A549 (cell line): Measurements from ENCODE around the gene HOXB3. TPM values are rescaled to one million over a fixed set of nuclear protein-coding genes. Genes with fewer than 3 reads are reported as not detected.

Experiments used
- ATAC-seq, 2 experiments: fragments of 200-7000 bp in 1 of 2; fragments of >200 bp in 1 of 2; cut with Nextera tagmentation in 1 of 2; cut with Tn5 transposase in 1 of 2; 3 replicates each; pipeline versions ENCODE4 v1.8.0 to v1.9.1; 2018 to 2020; ENCODE audit warnings: mild to moderate bottlenecking in 1 of 2, moderate library complexity in 1 of 2
- CTCF ChIA-PET: fragments of 300-600 bp; sonication (Branson Sonifier 250); formaldehyde crosslinking; extraction: SDS; loops from one replicate; lab custom pipeline; 2021; ENCODE audit warnings: antibody characterized with exemption, inconsistent platforms; lab: Yijun Ruan, JAX
- POLR2A ChIA-PET: fragments of 350-600 bp; formaldehyde crosslinking; extraction: SDS; loops from one replicate; lab custom pipeline; 2021; ENCODE audit warnings: antibody characterized with exemption, inconsistent platforms; lab: Yijun Ruan, JAX
- DNase-seq, 2 experiments: peaks; one replicate each; pipeline versions ENCODE4 v3.0.0 to v3.0.0-alpha.2; 2011 to 2016; ENCODE audit warnings: low read depth in 1 of 2, low spot score in 1 of 2
- FAIRE-seq: peaks from 2 replicates; lab custom pipeline; 2011; peaks lifted over from hg19 to GRCh38; lab: Jason Lieb, UNC
- H3K27ac ChIP-seq, 2 experiments: fragments of >200 bp; sonication (Bioruptor Twin); formaldehyde crosslinking; 3 replicates each; pipeline ENCODE4 v1.5.1; 2016 to 2017
- H3K4me1 ChIP-seq: fragments of >200 bp; sonication (Bioruptor Twin); formaldehyde crosslinking; 3 replicates; pipeline ENCODE4 v1.6.1; 2016
- H3K4me2 ChIP-seq: fragments of >200 bp; sonication (Bioruptor Twin); formaldehyde crosslinking; 3 replicates; pipeline ENCODE4 v1.6.1; 2016
- H3K4me3 ChIP-seq: fragments of >200 bp; sonication (Bioruptor Twin); formaldehyde crosslinking; 3 replicates; pipeline ENCODE4 v1.5.1; 2016
- H3K9me3 ChIP-seq: fragments of >200 bp; sonication (Bioruptor Twin); formaldehyde crosslinking; 3 replicates; pipeline ENCODE4 v1.6.1; 2016
- CBX8 ChIP-seq: fragments of 200-600 bp; sonication (generic); IDR thresholded peaks from 2 replicates; pipeline ENCODE4 v1.6.1; 2016
- CEBPB ChIP-seq, 2 experiments: fragments of >200 bp in 1 of 2; sonication (Bioruptor Twin) in 1 of 2; formaldehyde crosslinking in 1 of 2; IDR thresholded peaks; 2 replicates each; pipeline ENCODE4 v1.6.1; 2012 to 2016
- EP300 ChIP-seq, 2 experiments: fragments of >200 bp; sonication (Bioruptor Twin); formaldehyde crosslinking; IDR thresholded peaks; 2 replicates in 1 of 2; 3 replicates in 1 of 2; pipeline ENCODE4 v1.6.1; 2016 to 2017
- ESRRA ChIP-seq: fragments of 150-350 bp; IDR thresholded peaks from 2 replicates; pipeline ENCODE4 v1.6.1; 2014; ENCODE audit warnings: mild to moderate bottlenecking, low read length, borderline replicate concordance
- FOSL2 ChIP-seq, 2 experiments: fragments of 450-650 bp in 1 of 2; fragments of >200 bp in 1 of 2; sonication (Bioruptor Twin) in 1 of 2; formaldehyde crosslinking; IDR thresholded peaks; 2 replicates each; pipeline versions ENCODE4 v1.5.0 to v1.6.1; 2016 to 2020; ENCODE audit warnings: mild to moderate bottlenecking in 1 of 2, moderate library complexity in 1 of 2
- HDAC2 ChIP-seq: fragments of 200-600 bp; sonication (generic); IDR thresholded peaks from 2 replicates; pipeline ENCODE4 v1.6.1; 2016
- HEYL ChIP-seq: fragments of 250-450 bp; sonication (Bioruptor Pico); IDR thresholded peaks from 2 replicates; pipeline ENCODE4 v1.8.0; 2021; ENCODE audit warnings: mild to moderate bottlenecking, moderate library complexity
- HOXA7 ChIP-seq: fragments of 250-450 bp; sonication (Bioruptor Pico); IDR thresholded peaks from 2 replicates; pipeline ENCODE4 v1.5.0; 2020; ENCODE audit warnings: mild to moderate bottlenecking, moderate library complexity
- HOXB5 ChIP-seq: fragments of 250-450 bp; sonication (Bioruptor Pico); IDR thresholded peaks from 2 replicates; pipeline ENCODE4 v1.5.0; 2020; ENCODE audit warnings: mild to moderate bottlenecking, moderate library complexity
- JUN ChIP-seq, 2 experiments: fragments of >200 bp; sonication (Bioruptor Twin); formaldehyde crosslinking; IDR thresholded peaks; 2 replicates in 1 of 2; 3 replicates in 1 of 2; pipeline ENCODE4 v1.6.1; 2016 to 2017
- JUNB ChIP-seq: fragments of >200 bp; sonication (Bioruptor Twin); formaldehyde crosslinking; IDR thresholded peaks from 2 replicates; pipeline ENCODE4 v1.6.1; 2016
- KDM1A ChIP-seq: fragments of 200-600 bp; sonication (generic); IDR thresholded peaks from 2 replicates; pipeline ENCODE4 v1.6.1; 2016; ENCODE audit warnings: low read depth, mild to moderate bottlenecking
- NPAS2 ChIP-seq: fragments of 250-450 bp; sonication (Bioruptor Pico); IDR thresholded peaks from 2 replicates; pipeline ENCODE4 v1.8.0; 2022; ENCODE audit warnings: mild to moderate bottlenecking, moderate library complexity, borderline replicate concordance
- NR3C1 ChIP-seq: fragments of >200 bp; sonication (Bioruptor Twin); formaldehyde crosslinking; IDR thresholded peaks from 3 replicates; pipeline ENCODE4 v1.6.1; 2017
- PHF8 ChIP-seq: fragments of 200-600 bp; sonication (generic); IDR thresholded peaks from 2 replicates; pipeline ENCODE4 v1.6.1; 2016; ENCODE audit warnings: low read depth, mild to moderate bottlenecking, antibody characterized with exemption, moderate library complexity, borderline replicate concordance
- POLR2A ChIP-seq: IDR thresholded peaks from 2 replicates; pipeline ENCODE4 v1.6.1; 2012; ENCODE audit warnings: mild to moderate bottlenecking, low read length
- RARB ChIP-seq: fragments of 250-450 bp; sonication (Bioruptor Pico); IDR thresholded peaks from 2 replicates; pipeline ENCODE4 v1.8.0; 2021; ENCODE audit warnings: mild to moderate bottlenecking, moderate library complexity
- RFX5 ChIP-seq: fragments of 450-650 bp; IDR thresholded peaks from 2 replicates; pipeline ENCODE4 v1.7.1; 2014; ENCODE audit warnings: antibody characterized with exemption, mild to moderate bottlenecking, moderate library complexity
- SMC3 ChIP-seq: fragments of >200 bp; sonication (Bioruptor Twin); formaldehyde crosslinking; IDR thresholded peaks from 3 replicates; pipeline ENCODE4 v1.6.1; 2018; ENCODE audit warnings: inconsistent platforms
- SREBF2 ChIP-seq: fragments of 450-650 bp; IDR thresholded peaks from 2 replicates; pipeline ENCODE4 v1.6.1; 2014; ENCODE audit warnings: mild to moderate bottlenecking, moderate library complexity
- TP53 ChIP-seq: fragments of 250-450 bp; sonication (Bioruptor Pico); IDR thresholded peaks from 2 replicates; pipeline ENCODE4 v1.5.0; 2021; ENCODE audit warnings: mild to moderate bottlenecking, moderate library complexity
- ZNF302 ChIP-seq: fragments of 250-450 bp; sonication (Bioruptor Pico); IDR thresholded peaks from 2 replicates; pipeline ENCODE4 v1.9.0; 2021; ENCODE audit warnings: inconsistent platforms, mild to moderate bottlenecking, moderate library complexity
- ZSCAN20 ChIP-seq: fragments of 250-450 bp; sonication (Bioruptor Pico); IDR thresholded peaks from 2 replicates; pipeline ENCODE4 v1.8.0; 2022; ENCODE audit warnings: mild to moderate bottlenecking, moderate library complexity
- WGBS: methylation state at CpG from one replicate; pipeline ENCODE4 v1.1.6; 2017; ENCODE audit errors: missing lambda C conversion rate; 5-methylcytosine and 5-hydroxymethylcytosine counted together
- polyA plus RNA-seq, 4 experiments: library from polyadenylated mRNA; depleted of rRNA in 3 of 4; stranded (reverse); fragments of >200 nt; fragmentation: RNase III in 1 of 4; extraction: RNeasy Plus Mini Kit Qiagen cat#74134 plus additional on column Dnase treatment in 1 of 4; gene quantifications; 2 replicates in 3 of 4; 3 replicates in 1 of 4; pipeline ENCODE4 v1.2.3, GENCODE V29; 2011 to 2017
- TF ChIP-seq, protein P1 (sequence below): IDR thresholded peaks from 2 replicates; pipeline ENCODE4 v1.6.1; 2012
- TF ChIP-seq, protein P2 (sequence below): fragments of 250-450 bp; sonication (Bioruptor Pico); IDR thresholded peaks from 2 replicates; pipeline ENCODE4 v1.5.0; 2020; ENCODE audit warnings: low read depth, mild to moderate bottlenecking, moderate library complexity
- TF ChIP-seq, protein P3 (sequence below): fragments of >200 bp; sonication (Bioruptor Twin); formaldehyde crosslinking; IDR thresholded peaks from 3 replicates; pipeline ENCODE4 v1.5.1; 2016

The HOXB3 gene
- polyA plus RNA-seq, 2 of the 4 experiments (the other 2 are of a cell fraction) = 8.6 to 17.0 TPM

DNA sequence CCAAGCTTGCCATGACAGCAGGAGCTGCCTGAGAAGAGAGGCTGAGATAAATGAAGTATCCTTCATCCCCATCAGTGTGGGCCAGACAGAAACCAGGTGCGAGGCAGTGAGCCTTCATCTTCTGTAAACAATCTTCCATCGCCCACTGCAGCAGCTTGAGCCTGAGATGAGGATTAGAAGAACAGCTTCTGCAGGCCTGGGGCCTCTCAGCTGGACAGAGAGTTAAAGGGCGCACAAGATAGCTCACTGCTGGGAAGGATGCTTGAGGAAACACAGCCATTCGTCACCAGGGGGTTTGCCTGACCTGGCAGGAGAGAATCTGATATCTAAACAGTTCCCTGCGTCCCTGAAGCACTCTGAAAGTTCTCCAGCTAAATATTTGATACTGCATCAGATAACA lies 86.3 kb downstream of the HOXB3 start (continued):
- TF ChIP-seq HOXB5 = no peak

DNA sequence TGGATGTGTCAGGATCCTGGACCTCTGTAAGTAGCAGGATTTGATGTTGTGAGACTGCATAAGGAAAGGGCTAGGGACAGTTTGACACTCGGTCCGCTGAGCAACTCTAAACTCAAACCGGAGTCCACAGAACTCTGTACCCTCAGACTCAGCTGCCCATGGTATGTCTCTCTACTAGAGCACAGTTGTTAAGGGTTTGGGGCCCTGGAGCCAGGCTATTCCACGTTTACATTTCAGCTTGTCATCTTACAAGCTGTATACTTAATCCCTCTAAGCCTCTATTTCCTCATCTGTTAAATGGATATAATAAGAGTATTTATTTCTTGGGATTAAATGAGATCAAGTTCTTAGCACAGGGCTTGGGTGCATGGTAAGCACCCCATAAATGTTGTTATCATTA lies 87.1 kb downstream of the HOXB3 start:
- 75% methylated on average over 4 of the region's 4 CpGs for WGBS

DNA sequence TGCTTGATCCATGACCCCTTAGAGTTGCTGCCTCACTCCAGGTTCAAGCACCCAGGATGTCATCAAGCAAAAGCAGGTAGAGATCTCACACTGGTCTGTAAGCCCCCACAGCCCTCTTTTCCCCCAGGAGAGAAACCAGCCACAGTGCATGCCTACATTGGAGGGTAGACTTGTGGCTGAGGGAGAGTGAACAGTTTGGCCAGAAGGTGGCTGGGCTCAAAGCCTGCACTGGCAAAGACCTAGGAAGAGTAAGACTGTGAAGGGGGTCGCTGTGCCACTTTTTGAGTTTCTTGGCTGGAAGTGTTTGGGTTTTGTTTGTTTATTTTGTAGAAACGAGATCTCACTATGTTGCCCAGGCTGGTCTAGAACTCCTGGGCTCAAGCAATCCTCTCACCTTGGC lies 87.7 kb downstream of the HOXB3 start:
- no peak for TF ChIP-seq ESRRA
- no peak for TF ChIP-seq RFX5
- TF ChIP-seq EP300 (IDR thresholded peaks at IDR 0.05) = no peak
- no peak for TF ChIP-seq JUN (IDR thresholded peaks at IDR 0.05)
- no peak for TF ChIP-seq HEYL (CRISPR knock-in tag)
- no peak for TF ChIP-seq JUNB
- TF ChIP-seq, protein P1, sequence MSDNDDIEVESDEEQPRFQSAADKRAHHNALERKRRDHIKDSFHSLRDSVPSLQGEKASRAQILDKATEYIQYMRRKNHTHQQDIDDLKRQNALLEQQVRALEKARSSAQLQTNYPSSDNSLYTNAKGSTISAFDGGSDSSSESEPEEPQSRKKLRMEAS = no peak
- TF ChIP-seq CEBPB (IDR thresholded peaks at IDR 0.05) = no peak
- TF ChIP-seq KDM1A = no peak
- no peak for TF ChIP-seq SMC3
- no peak for TF ChIP-seq NR3C1
- no peak for TF ChIP-seq CBX8
- no peak for TF ChIP-seq HOXA7 (CRISPR knock-in tag)
- TF ChIP-seq ZSCAN20 (CRISPR knock-in tag) = no peak
- TF ChIP-seq HDAC2 = no peak
- Histone ChIP-seq H3K4me2 (no peak overlapping the region), H3K4me1 (peaks cover 34% of the 10 kb centered on the region), H3K4me3 (no peak overlapping the region), H3K27ac (no peak overlapping the region), H3K9me3 (no peaks in the 10 kb centered on the region)
- CTCF ChIA-PET = interaction anchor here (1.1 to 5.2 kb wide), 3 partner anchors 10 to 239 kb away, joined by 3 to 41 read pairs (median 4); no protein-coding TSS in a partner anchor
- no peak for FAIRE-seq
- DNase-seq = no peak
- 58% methylated on average over 2 of the region's 2 CpGs for WGBS
- POLR2A ChIA-PET = no interaction called here
- ATAC-seq = no peak

More for the DNA sequence above, 87.1 kb downstream of the HOXB3 start:
- no peaks in the 10 kb centered on the region for H3K9me3 ChIP-seq
- FAIRE-seq = no peak
- DNase-seq = no peak
- ChIA-PET CTCF (interaction anchor here (1.0 to 5.2 kb wide), 5 partner anchors 10 to 288 kb away, joined by 3 to 41 read pairs (median 4); no protein-coding TSS in a partner anchor), POLR2A (no interaction called here)
- H3K27ac ChIP-seq = no peak overlapping the region
- ATAC-seq = no peak
- peaks cover 34% of the 10 kb centered on the region for H3K4me1 ChIP-seq
- H3K4me2 ChIP-seq = no peak overlapping the region
- no peak overlapping the region for H3K4me3 ChIP-seq
- TF ChIP-seq PHF8 (no peak), NPAS2 (no peak), RARB (CRISPR knock-in tag) (no peak), TP53 (no peak), KDM1A (no peak), ZNF302 (CRISPR knock-in tag) (no peak), POLR2A (no peak), FOSL2 (IDR thresholded peaks at IDR 0.05) (no peak), FOSL2 (CRISPR knock-in tag; IDR thresholded peaks at IDR 0.05) (no peak), SREBF2 (no peak)
- TF ChIP-seq, protein P2, sequence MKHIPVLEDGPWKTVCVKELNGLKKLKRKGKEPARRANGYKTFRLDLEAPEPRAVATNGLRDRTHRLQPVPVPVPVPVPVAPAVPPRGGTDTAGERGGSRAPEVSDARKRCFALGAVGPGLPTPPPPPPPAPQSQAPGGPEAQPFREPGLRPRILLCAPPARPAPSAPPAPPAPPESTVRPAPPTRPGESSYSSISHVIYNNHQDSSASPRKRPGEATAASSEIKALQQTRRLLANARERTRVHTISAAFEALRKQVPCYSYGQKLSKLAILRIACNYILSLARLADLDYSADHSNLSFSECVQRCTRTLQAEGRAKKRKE (CRISPR knock-in tag) = no peak
- TF ChIP-seq, protein P3, sequence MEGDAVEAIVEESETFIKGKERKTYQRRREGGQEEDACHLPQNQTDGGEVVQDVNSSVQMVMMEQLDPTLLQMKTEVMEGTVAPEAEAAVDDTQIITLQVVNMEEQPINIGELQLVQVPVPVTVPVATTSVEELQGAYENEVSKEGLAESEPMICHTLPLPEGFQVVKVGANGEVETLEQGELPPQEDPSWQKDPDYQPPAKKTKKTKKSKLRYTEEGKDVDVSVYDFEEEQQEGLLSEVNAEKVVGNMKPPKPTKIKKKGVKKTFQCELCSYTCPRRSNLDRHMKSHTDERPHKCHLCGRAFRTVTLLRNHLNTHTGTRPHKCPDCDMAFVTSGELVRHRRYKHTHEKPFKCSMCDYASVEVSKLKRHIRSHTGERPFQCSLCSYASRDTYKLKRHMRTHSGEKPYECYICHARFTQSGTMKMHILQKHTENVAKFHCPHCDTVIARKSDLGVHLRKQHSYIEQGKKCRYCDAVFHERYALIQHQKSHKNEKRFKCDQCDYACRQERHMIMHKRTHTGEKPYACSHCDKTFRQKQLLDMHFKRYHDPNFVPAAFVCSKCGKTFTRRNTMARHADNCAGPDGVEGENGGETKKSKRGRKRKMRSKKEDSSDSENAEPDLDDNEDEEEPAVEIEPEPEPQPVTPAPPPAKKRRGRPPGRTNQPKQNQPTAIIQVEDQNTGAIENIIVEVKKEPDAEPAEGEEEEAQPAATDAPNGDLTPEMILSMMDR = no peak
